ENCODE results near the gene MAB21L3. TPM values are rescaled to one million over a fixed set of nuclear protein-coding genes. Genes with fewer than 3 reads are reported as not detected.
"Not testable (repeated sequence)": the region's sequence is repeated elsewhere in the genome, so short reads cannot be mapped to it uniquely, and the experiment has no call there.

The MAB21L3 gene
- total and polyA plus RNA-seq, 2 of the 13 experiments (the other 11 are each of a cell fraction or from before 2014, with no cell fraction given) = 0.55 to 4.1 TPM

DNA sequence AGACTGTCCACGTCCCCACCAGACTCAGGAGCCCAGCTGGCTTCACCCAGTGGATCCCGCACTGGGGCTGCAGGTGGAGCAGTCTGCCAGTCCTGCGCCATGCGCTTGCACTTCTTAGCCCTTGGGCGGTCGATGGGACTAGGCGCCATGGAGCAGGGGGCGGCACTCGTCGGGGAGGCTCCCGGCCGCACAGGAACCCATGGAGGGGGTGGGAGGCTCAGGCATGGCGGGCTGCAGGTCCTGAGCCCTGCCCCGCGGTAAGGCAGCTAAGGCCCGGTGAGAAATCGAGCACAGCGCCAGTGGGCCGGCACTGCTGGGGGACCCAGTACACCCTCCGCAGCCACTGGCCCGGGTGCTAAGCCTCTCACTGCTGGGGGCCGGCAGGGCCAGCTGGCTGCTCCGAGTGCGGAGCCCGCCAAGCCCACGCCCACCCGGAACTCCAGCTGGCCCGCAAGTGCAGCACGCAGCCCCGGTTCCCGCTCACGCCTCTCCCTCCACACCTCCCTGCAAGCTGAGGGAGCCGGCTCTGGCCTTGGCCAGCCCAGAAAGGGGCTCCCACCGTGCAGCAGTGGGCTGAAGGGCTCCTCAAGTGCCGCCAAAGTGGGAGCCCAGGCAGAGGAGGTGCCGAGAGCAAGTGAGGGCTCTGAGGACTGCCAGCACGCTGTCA, 35.4 kb downstream of the MAB21L3 start:
- H4K20me1 ChIP-seq (ENCODE audit: insufficient read depth, low read length); H3K79me2 ChIP-seq (ENCODE audit: insufficient read depth, low read length); CTCF ChIA-PET (ENCODE audit: low intra/inter-chr PET ratio, low total read pairs); H3K4me2 ChIP-seq (ENCODE audit: low read depth, low read length); DNase-seq (ENCODE audit: low spot score); H3K27me3 ChIP-seq (ENCODE audit: control insufficient read depth in 1 of 2, insufficient read depth in 2 of 2, low read length in 2 of 2); intact Hi-C loops (cut with micrococcal nuclease; ENCODE audit: unreplicated experiment); H3K9me3 ChIP-seq (ENCODE audit: low read length); H3K4me3 ChIP-seq (replicated peaks in 1 of 3; ENCODE audit: insufficient read depth in 1 of 3, low read depth in 2 of 3, low read length in 3 of 3); H3K9ac ChIP-seq (ENCODE audit: insufficient read depth, low read depth, low read length); BruUV-seq (replicated peaks); ATAC-seq; H3K36me3 ChIP-seq (replicated peaks in 1 of 2; ENCODE audit: control insufficient read depth in 1 of 2, insufficient read depth in 2 of 2, low read length in 2 of 2); H2AFZ ChIP-seq (ENCODE audit: low read length); FAIRE-seq; H3K27ac ChIP-seq (ENCODE audit: extremely low read length, insufficient read depth, low read length): not testable (repeated sequence)
- 95% methylated on average over 3 of the region's 37 CpGs for WGBS (ENCODE audit: low lambda C conversion rate)
- H3K4me1 ChIP-seq (ENCODE audit: insufficient read depth, low read length) = peaks cover 18% of the 10 kb centered on the region
- POLR2A ChIA-PET = interaction anchor here (1.3 kb wide), 1 partner anchor 348 kb away, joined by 3 read pairs; no protein-coding TSS in a partner anchor
- in situ Hi-C loops (cut with HindIII; ENCODE audit: extremely low pct_ligation_motif_present, low pct_unique_long_range_greater_than_20kb) = loop anchor here (5.0 to 10.0 kb wide), 3 partner anchors 58 to 351 kb away; no protein-coding TSS in a partner anchor

DNA sequence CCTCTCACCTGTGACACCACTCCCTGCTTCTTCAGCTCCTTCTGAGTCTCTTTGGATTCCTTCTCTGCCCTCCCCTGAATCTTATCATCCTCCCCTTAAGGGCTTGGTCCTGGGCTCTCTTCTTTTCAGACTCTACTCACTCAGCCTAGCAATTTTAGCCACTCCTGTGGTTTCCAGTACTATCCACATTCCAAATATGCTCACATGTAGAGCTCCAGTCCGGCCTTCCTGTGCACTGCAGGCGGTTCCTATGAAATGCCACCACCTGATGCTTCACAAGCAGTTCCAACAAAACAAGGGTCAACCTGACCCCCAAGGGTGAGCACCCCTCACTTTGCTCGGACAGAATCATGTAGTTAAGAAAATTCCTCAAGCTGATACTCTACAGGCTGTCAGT, 35.9 kb downstream of the MAB21L3 start:
- Histone ChIP-seq H3K27ac (ENCODE audit: extremely low read length, insufficient read depth, low read length) (no peak overlapping the region), H3K9ac (ENCODE audit: insufficient read depth, low read depth, low read length) (no peak overlapping the region), H3K4me2 (ENCODE audit: low read depth, low read length) (no peak overlapping the region), H4K20me1 (ENCODE audit: insufficient read depth, low read length) (no peaks in the 10 kb centered on the region), H3K4me1 (ENCODE audit: insufficient read depth, low read length) (peaks cover 23% of the 10 kb centered on the region), H3K27me3 (ENCODE audit: control insufficient read depth in 1 of 2, insufficient read depth in 2 of 2, low read length in 2 of 2) (peaks cover 0 to 2% of the 10 kb centered on the region in 2 experiments; a peak in 1 of 5 replicates), H3K79me2 (ENCODE audit: insufficient read depth, low read length) (no peaks in the 10 kb centered on the region), H3K9me3 (ENCODE audit: low read length) (peaks cover 7% of the 10 kb centered on the region), H2AFZ (ENCODE audit: low read length) (no peak overlapping the region), H3K4me3 (replicated peaks in 1 of 3; ENCODE audit: insufficient read depth in 1 of 3, low read depth in 2 of 3, low read length in 3 of 3) (no peak overlapping the region), H3K36me3 (replicated peaks in 1 of 2; ENCODE audit: control insufficient read depth in 1 of 2, insufficient read depth in 2 of 2, low read length in 2 of 2) (no peaks in the 10 kb centered on the region)
- intact Hi-C loops (cut with micrococcal nuclease; ENCODE audit: unreplicated experiment) (no loop called here), in situ Hi-C loops (cut with HindIII; ENCODE audit: extremely low pct_ligation_motif_present, low pct_unique_long_range_greater_than_20kb) (loop anchor here (5.0 to 10.0 kb wide), 3 partner anchors 58 to 350 kb away; no protein-coding TSS in a partner anchor)
- TF ChIP-seq, protein P1, sequence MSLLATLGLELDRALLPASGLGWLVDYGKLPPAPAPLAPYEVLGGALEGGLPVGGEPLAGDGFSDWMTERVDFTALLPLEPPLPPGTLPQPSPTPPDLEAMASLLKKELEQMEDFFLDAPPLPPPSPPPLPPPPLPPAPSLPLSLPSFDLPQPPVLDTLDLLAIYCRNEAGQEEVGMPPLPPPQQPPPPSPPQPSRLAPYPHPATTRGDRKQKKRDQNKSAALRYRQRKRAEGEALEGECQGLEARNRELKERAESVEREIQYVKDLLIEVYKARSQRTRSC (CRISPR knock-in tag; IDR thresholded peaks at IDR 0.05; ENCODE audit: low read depth) = no peak
- TF ChIP-seq HDAC6 (IDR thresholded peaks at IDR 0.05; ENCODE audit: low read depth, low read length) (no peak), HNRNPH1 (optimal IDR thresholded peaks at IDR 0.05; ENCODE audit: low read depth, low read length) (no peak), ZNF775 (CRISPR knock-in tag; IDR thresholded peaks at IDR 0.05; ENCODE audit: borderline replicate concordance) (no peak), TP53 (CRISPR knock-in tag; conservative IDR thresholded peaks at IDR 0.05) (no peak), ATRX (CRISPR knock-in tag; IDR thresholded peaks at IDR 0.05; ENCODE audit: borderline replicate concordance) (no peak), TAF15 (IDR thresholded peaks at IDR 0.05; ENCODE audit: low read depth, low read length, poor library complexity, severe bottlenecking) (no peak), NR3C1 (CRISPR knock-in tag; IDR thresholded peaks at IDR 0.05) (no peak), KDM3A (CRISPR knock-in tag; IDR thresholded peaks at IDR 0.05; ENCODE audit: low read depth) (no peak), ZNF737 (CRISPR knock-in tag; IDR thresholded peaks at IDR 0.05; ENCODE audit: borderline replicate concordance) (no peak), GPN1 (CRISPR knock-in tag; IDR thresholded peaks at IDR 0.05; ENCODE audit: borderline replicate concordance) (no peak), ARID2 (CRISPR knock-in tag; IDR thresholded peaks at IDR 0.05; ENCODE audit: borderline replicate concordance) (no peak), KDM5A (IDR thresholded peaks at IDR 0.05; ENCODE audit: borderline replicate concordance, low read length) (no peak), MBNL3 (CRISPR knock-in tag; conservative IDR thresholded peaks at IDR 0.05) (no peak)
- TF ChIP-seq, protein P2, sequence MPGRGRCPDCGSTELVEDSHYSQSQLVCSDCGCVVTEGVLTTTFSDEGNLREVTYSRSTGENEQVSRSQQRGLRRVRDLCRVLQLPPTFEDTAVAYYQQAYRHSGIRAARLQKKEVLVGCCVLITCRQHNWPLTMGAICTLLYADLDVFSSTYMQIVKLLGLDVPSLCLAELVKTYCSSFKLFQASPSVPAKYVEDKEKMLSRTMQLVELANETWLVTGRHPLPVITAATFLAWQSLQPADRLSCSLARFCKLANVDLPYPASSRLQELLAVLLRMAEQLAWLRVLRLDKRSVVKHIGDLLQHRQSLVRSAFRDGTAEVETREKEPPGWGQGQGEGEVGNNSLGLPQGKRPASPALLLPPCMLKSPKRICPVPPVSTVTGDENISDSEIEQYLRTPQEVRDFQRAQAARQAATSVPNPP (CRISPR knock-in tag; IDR thresholded peaks at IDR 0.05) = no peak
- TF ChIP-seq, protein P3, sequence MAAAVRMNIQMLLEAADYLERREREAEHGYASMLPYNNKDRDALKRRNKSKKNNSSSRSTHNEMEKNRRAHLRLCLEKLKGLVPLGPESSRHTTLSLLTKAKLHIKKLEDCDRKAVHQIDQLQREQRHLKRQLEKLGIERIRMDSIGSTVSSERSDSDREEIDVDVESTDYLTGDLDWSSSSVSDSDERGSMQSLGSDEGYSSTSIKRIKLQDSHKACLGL (CRISPR knock-in tag; IDR thresholded peaks at IDR 0.05) = no peak
- ATAC-seq (no peak), FAIRE-seq (no peak), DNase-seq (ENCODE audit: low spot score) (no peak)
- ChIA-PET CTCF (ENCODE audit: low intra/inter-chr PET ratio, low total read pairs) (no interaction called here), POLR2A (interaction anchor here (1.3 kb wide), 1 partner anchor 347 kb away, joined by 3 read pairs; no protein-coding TSS in a partner anchor)
- BruUV-seq (replicated peaks) = no TSS peak
- WGBS (ENCODE audit: low lambda C conversion rate) = 74% methylated on average over 3 of the region's 3 CpGs
